ENCODE measurements around the gene ZNF280D. TPM values are rescaled to one million over a fixed set of nuclear protein-coding genes. Genes with fewer than 3 reads are reported as not detected.
A peak's percentile ranks its signal among the peaks of the same experiment; 100 is the strongest.

The ZNF280D gene
- total and polyA plus RNA-seq, 2 of the 13 experiments (the other 11 are each of a cell fraction or from before 2014, with no cell fraction given): 7.1 to 11.9 TPM

DNA sequence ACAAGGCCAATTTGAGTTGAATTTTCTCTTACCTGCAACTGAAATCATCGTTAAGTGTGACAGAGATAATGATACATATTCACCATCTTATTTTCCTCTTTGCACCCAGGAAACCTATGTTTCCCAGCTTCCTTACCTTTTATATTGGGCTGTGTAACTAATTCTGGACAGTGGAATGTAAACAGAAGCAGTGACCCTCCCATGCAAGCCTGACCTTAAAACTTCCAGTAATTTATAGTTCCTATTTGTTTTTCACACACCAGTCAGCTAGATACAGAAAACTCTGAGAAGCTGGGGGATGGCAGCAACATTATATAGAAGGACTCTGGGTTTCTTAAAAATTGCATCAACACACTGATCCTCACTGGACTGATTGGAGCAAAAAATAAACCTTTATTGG is 4.5 kb upstream of the ZNF280D start (continued):
- TF ChIP-seq, protein P1, sequence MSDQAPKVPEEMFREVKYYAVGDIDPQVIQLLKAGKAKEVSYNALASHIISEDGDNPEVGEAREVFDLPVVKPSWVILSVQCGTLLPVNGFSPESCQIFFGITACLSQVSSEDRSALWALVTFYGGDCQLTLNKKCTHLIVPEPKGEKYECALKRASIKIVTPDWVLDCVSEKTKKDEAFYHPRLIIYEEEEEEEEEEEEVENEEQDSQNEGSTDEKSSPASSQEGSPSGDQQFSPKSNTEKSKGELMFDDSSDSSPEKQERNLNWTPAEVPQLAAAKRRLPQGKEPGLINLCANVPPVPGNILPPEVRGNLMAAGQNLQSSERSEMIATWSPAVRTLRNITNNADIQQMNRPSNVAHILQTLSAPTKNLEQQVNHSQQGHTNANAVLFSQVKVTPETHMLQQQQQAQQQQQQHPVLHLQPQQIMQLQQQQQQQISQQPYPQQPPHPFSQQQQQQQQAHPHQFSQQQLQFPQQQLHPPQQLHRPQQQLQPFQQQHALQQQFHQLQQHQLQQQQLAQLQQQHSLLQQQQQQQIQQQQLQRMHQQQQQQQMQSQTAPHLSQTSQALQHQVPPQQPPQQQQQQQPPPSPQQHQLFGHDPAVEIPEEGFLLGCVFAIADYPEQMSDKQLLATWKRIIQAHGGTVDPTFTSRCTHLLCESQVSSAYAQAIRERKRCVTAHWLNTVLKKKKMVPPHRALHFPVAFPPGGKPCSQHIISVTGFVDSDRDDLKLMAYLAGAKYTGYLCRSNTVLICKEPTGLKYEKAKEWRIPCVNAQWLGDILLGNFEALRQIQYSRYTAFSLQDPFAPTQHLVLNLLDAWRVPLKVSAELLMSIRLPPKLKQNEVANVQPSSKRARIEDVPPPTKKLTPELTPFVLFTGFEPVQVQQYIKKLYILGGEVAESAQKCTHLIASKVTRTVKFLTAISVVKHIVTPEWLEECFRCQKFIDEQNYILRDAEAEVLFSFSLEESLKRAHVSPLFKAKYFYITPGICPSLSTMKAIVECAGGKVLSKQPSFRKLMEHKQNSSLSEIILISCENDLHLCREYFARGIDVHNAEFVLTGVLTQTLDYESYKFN (CRISPR knock-in tag; conservative IDR thresholded peaks at IDR 0.05): peak; percentile 50
- TF ChIP-seq TOPORS (CRISPR knock-in tag; IDR thresholded peaks at IDR 0.05) (no peak), CREM (IDR thresholded peaks at IDR 0.05) (peak; percentile 25; the same call in 1 of the 2 replicates), CREM (CRISPR knock-in tag; IDR thresholded peaks at IDR 0.05) (no peak), ZFP1 (CRISPR knock-in tag; IDR thresholded peaks at IDR 0.05) (no peak), PAX8 (CRISPR knock-in tag; IDR thresholded peaks at IDR 0.05; ENCODE audit: borderline replicate concordance) (no peak), DPF2 (CRISPR knock-in tag; IDR thresholded peaks at IDR 0.05; ENCODE audit: borderline replicate concordance, low read depth) (no peak)
- TF ChIP-seq, protein P2, sequence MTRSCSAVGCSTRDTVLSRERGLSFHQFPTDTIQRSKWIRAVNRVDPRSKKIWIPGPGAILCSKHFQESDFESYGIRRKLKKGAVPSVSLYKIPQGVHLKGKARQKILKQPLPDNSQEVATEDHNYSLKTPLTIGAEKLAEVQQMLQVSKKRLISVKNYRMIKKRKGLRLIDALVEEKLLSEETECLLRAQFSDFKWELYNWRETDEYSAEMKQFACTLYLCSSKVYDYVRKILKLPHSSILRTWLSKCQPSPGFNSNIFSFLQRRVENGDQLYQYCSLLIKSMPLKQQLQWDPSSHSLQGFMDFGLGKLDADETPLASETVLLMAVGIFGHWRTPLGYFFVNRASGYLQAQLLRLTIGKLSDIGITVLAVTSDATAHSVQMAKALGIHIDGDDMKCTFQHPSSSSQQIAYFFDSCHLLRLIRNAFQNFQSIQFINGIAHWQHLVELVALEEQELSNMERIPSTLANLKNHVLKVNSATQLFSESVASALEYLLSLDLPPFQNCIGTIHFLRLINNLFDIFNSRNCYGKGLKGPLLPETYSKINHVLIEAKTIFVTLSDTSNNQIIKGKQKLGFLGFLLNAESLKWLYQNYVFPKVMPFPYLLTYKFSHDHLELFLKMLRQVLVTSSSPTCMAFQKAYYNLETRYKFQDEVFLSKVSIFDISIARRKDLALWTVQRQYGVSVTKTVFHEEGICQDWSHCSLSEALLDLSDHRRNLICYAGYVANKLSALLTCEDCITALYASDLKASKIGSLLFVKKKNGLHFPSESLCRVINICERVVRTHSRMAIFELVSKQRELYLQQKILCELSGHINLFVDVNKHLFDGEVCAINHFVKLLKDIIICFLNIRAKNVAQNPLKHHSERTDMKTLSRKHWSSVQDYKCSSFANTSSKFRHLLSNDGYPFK (CRISPR knock-in tag; IDR thresholded peaks at IDR 0.05; ENCODE audit: borderline replicate concordance): no peak
- TF ChIP-seq, protein P3, sequence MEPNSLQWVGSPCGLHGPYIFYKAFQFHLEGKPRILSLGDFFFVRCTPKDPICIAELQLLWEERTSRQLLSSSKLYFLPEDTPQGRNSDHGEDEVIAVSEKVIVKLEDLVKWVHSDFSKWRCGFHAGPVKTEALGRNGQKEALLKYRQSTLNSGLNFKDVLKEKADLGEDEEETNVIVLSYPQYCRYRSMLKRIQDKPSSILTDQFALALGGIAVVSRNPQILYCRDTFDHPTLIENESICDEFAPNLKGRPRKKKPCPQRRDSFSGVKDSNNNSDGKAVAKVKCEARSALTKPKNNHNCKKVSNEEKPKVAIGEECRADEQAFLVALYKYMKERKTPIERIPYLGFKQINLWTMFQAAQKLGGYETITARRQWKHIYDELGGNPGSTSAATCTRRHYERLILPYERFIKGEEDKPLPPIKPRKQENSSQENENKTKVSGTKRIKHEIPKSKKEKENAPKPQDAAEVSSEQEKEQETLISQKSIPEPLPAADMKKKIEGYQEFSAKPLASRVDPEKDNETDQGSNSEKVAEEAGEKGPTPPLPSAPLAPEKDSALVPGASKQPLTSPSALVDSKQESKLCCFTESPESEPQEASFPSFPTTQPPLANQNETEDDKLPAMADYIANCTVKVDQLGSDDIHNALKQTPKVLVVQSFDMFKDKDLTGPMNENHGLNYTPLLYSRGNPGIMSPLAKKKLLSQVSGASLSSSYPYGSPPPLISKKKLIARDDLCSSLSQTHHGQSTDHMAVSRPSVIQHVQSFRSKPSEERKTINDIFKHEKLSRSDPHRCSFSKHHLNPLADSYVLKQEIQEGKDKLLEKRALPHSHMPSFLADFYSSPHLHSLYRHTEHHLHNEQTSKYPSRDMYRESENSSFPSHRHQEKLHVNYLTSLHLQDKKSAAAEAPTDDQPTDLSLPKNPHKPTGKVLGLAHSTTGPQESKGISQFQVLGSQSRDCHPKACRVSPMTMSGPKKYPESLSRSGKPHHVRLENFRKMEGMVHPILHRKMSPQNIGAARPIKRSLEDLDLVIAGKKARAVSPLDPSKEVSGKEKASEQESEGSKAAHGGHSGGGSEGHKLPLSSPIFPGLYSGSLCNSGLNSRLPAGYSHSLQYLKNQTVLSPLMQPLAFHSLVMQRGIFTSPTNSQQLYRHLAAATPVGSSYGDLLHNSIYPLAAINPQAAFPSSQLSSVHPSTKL (CRISPR knock-in tag; IDR thresholded peaks at IDR 0.05): peak; percentile 85
- TF ChIP-seq, protein P4, sequence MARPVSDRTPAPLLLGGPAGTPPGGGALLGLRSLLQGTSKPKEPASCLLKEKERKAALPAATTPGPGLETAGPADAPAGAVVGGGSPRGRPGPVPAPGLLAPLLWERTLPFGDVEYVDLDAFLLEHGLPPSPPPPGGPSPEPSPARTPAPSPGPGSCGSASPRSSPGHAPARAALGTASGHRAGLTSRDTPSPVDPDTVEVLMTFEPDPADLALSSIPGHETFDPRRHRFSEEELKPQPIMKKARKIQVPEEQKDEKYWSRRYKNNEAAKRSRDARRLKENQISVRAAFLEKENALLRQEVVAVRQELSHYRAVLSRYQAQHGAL (CRISPR knock-in tag; IDR thresholded peaks at IDR 0.05; ENCODE audit: not compliant biosample characterization): no peak
- TF ChIP-seq, protein P5, sequence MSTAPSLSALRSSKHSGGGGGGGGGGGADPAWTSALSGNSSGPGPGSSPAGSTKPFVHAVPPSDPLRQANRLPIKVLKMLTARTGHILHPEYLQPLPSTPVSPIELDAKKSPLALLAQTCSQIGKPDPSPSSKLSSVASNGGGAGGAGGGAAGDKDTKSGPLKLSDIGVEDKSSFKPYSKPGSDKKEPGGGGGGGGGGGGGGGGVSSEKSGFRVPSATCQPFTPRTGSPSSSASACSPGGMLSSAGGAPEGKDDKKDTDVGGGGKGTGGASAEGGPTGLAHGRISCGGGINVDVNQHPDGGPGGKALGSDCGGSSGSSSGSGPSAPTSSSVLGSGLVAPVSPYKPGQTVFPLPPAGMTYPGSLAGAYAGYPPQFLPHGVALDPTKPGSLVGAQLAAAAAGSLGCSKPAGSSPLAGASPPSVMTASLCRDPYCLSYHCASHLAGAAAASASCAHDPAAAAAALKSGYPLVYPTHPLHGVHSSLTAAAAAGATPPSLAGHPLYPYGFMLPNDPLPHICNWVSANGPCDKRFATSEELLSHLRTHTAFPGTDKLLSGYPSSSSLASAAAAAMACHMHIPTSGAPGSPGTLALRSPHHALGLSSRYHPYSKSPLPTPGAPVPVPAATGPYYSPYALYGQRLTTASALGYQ (CRISPR knock-in tag; IDR thresholded peaks at IDR 0.05): peak; percentile 26; the same call in 1 of the 2 replicates
